Lung (tissue), 12 donors: ENCODE data around the gene WWC2. TPM values are rescaled to one million over a fixed set of nuclear protein-coding genes. Genes with fewer than 3 reads are reported as not detected.

Experiments
- ATAC-seq: fragments of 200-7000 bp; cut with Tn5 transposase; one replicate; pipeline ENCODE4 v1.9.1; 2020; ENCODE audit warnings: moderate number of reproducible peaks; ENCODE audit not compliant: insufficient read depth, low FRiP score
- DNase-seq, 3 donors: peaks; one replicate each; pipeline ENCODE4 v3.0.0-alpha.2; 2013 to 2017
- H3K27ac ChIP-seq, 2 donors: one replicate each; pipeline ENCODE4 v1.5.1; 2013; ENCODE audit warnings: mild to moderate bottlenecking in 2 of 2, moderate library complexity in 2 of 2, control low read depth in 1 of 2, inconsistent platforms in 1 of 2, low read depth in 1 of 2, low read length in 1 of 2
- H3K27me3 ChIP-seq, 3 donors: one replicate each; pipeline ENCODE4 v1.5.1; 2013; ENCODE audit warnings: low read length in 2 of 3; ENCODE audit not compliant: control insufficient read depth in 3 of 3, insufficient read depth in 3 of 3
- H3K36me3 ChIP-seq, 4 donors: one replicate each; pipeline ENCODE4 v1.5.1; 2013; ENCODE audit warnings: low read length in 4 of 4, mild to moderate bottlenecking in 1 of 4, moderate library complexity in 1 of 4; ENCODE audit not compliant: control insufficient read depth in 4 of 4, insufficient read depth in 4 of 4
- H3K4me1 ChIP-seq, 5 donors: one replicate each; pipeline ENCODE4 v1.5.1; 2013; ENCODE audit warnings: low read length in 5 of 5, mild to moderate bottlenecking in 2 of 5, moderate library complexity in 1 of 5; ENCODE audit not compliant: control insufficient read depth in 5 of 5, insufficient read depth in 5 of 5
- H3K4me3 ChIP-seq: one replicate; pipeline ENCODE4 v1.5.1; 2013; ENCODE audit warnings: mild to moderate bottlenecking, control low read depth, moderate library complexity
- H3K9ac ChIP-seq, 2 donors: one replicate each; pipeline ENCODE4 v1.5.1; 2013; ENCODE audit warnings: low read length in 2 of 2, control low read depth in 1 of 2; ENCODE audit not compliant: insufficient read depth in 1 of 2
- H3K9me3 ChIP-seq, 4 donors: one replicate each; pipeline ENCODE4 v1.5.1; 2013; ENCODE audit warnings: low read length in 3 of 4, mild to moderate bottlenecking in 1 of 4, moderate library complexity in 1 of 4; ENCODE audit not compliant: control insufficient read depth in 4 of 4, insufficient read depth in 3 of 4
- CTCF ChIP-seq: IDR thresholded peaks from 2 replicates; pipeline ENCODE4 v1.5.1; 2012; ENCODE audit warnings: mild to moderate bottlenecking; ENCODE audit errors: control extremely low read depth, extremely low read depth
- WGBS, 2 donors: extraction: QIAGEN DNeasy Blood & Tissue Kit; methylation state at CpG; one replicate each; pipeline ENCODE4 v1.1.7; 2013; 5-methylcytosine and 5-hydroxymethylcytosine counted together
- polyA plus RNA-seq, 2 donors: library from polyadenylated mRNA; stranded (reverse); fragments of 200-250 nt; gene quantifications; one replicate each; pipeline ENCODE4 v1.2.1, GENCODE V29; 2013
- total RNA-seq, 2 donors: library from RNA; depleted of rRNA in 1 of 2; stranded (reverse); fragments of >200 nt in 1 of 2; gene quantifications; one replicate each; pipeline ENCODE4 v1.2.1, GENCODE V29; 2014 to 2021
- donor health status: control.
- donor health status: control.
- donor health status: Bipolar disorder and iron deficiency.
- donor health status: healthy.
- donor health status: DM: yes; HTN: yes; CAD: no.

WWC2 gene
- total and polyA plus RNA-seq, 4 donors, result 15.6 to 124 (median 45.2) TPM

- peaks cover 0 to 48% (median 7%) of the 10 kb centered on the region in 5 donors for H3K4me1 ChIP-seq
Observed at GRCh38 chr4:183144787-183145186, 45.7 kb downstream of the WWC2 start.

GRCh38 chr4:183145773-183146172 lies 46.7 kb downstream of the WWC2 start:
- no peaks in the 10 kb centered on the region for H3K27me3 ChIP-seq
- H3K9me3 ChIP-seq, result no peaks in the 10 kb centered on the region
- H3K4me1 ChIP-seq, result peaks cover 0 to 44% (median 7%) of the 10 kb centered on the region in 5 donors
- H3K36me3 ChIP-seq, result no peaks in the 10 kb centered on the region
- WGBS, 2 donors, result 75 to 77% methylated on average over 2 of the region's 2 CpGs
- H3K4me3 ChIP-seq, result no peak overlapping the region
- no peak for TF ChIP-seq CTCF
- ATAC-seq (no peak), DNase-seq (no peak)
- no peak overlapping the region for H3K27ac ChIP-seq
- no peak overlapping the region for H3K9ac ChIP-seq

More at GRCh38 chr4:183144787-183145186, 45.7 kb downstream of the WWC2 start:
- WGBS, 2 donors, result 90% methylated on average over 6 of the region's 6 CpGs
- TF ChIP-seq CTCF, result no peak
- H3K36me3 ChIP-seq, result no peaks in the 10 kb centered on the region
- DNase-seq (no peak), ATAC-seq (no peak)
- no peaks in the 10 kb centered on the region for H3K27me3 ChIP-seq
- no peaks in the 10 kb centered on the region for H3K9me3 ChIP-seq
- no peak overlapping the region for H3K9ac ChIP-seq
- H3K27ac ChIP-seq, result no peak overlapping the region
- H3K4me3 ChIP-seq, result no peak overlapping the region

GRCh38 chr4:183146478-183146877 lies 47.4 kb downstream of the WWC2 start:
- Histone ChIP-seq H3K27ac (no peak overlapping the region), H3K4me1 (peaks cover 0 to 42% (median 7%) of the 10 kb centered on the region in 5 donors), H3K27me3 (no peaks in the 10 kb centered on the region), H3K9me3 (no peaks in the 10 kb centered on the region), H3K36me3 (no peaks in the 10 kb centered on the region), H3K4me3 (no peak overlapping the region), H3K9ac (no peak overlapping the region)
- DNase-seq (no peak), ATAC-seq (no peak)
- 51 to 63% methylated on average over 4 of the region's 4 CpGs for WGBS, 2 donors
- no peak for TF ChIP-seq CTCF

- H3K27me3 ChIP-seq, result no peaks in the 10 kb centered on the region
- no peak for ATAC-seq
- H3K9ac ChIP-seq, result no peak overlapping the region
- TF ChIP-seq CTCF, result no peak
- H3K36me3 ChIP-seq, result no peaks in the 10 kb centered on the region
- H3K27ac ChIP-seq, result no peak overlapping the region
- DNase-seq, result no peak
- peaks cover 0 to 36% (median 5%) of the 10 kb centered on the region in 5 donors for H3K4me1 ChIP-seq
- H3K9me3 ChIP-seq, result no peaks in the 10 kb centered on the region
- no peak overlapping the region for H3K4me3 ChIP-seq
- 75 to 86% methylated on average over 3 of the region's 3 CpGs for WGBS, 2 donors
Observed at GRCh38 chr4:183147196-183147595, 48.1 kb downstream of the WWC2 start.
